Activated CD4-positive, alpha-beta memory T cell treated with anti-CD3 and anti-CD28 coated beads, Interleukin-2, amount 10 ng/mL, durations not matched to agents 7 days and 5 days (primary cell): ENCODE results near the gene SF3B6. TPM values are rescaled to one million over a fixed set of nuclear protein-coding genes. Genes with fewer than 3 reads are reported as not detected.

ENCODE experiments used
- CTCF ChIA-PET: fragments of 350-600 bp; sonication (Branson Sonifier 250); formaldehyde crosslinking; loops from one replicate; lab custom pipeline; 2021; ENCODE audit warnings: antibody characterized with exemption, inconsistent platforms; lab: Charles Lee
- POLR2A ChIA-PET: fragments of 350-600 bp; sonication (Branson Sonifier 250); formaldehyde crosslinking; loops from one replicate; lab custom pipeline; 2021; ENCODE audit warnings: antibody characterized with exemption; lab: Charles Lee
- DNase-seq: peaks from one replicate; pipeline ENCODE4 v3.0.0-alpha.2; 2020
- H3K27ac Mint-ChIP-seq: one replicate; pipeline ENCODE4 v1.8.0; 2021; ENCODE audit warnings: mild to moderate bottlenecking, mixed read lengths
- H3K27me3 Mint-ChIP-seq: one replicate; pipeline ENCODE4 v1.8.0; 2021; ENCODE audit warnings: mixed read lengths
- H3K36me3 Mint-ChIP-seq: one replicate; pipeline ENCODE4 v1.8.0; 2021; ENCODE audit warnings: low read depth, mixed read lengths
- H3K4me1 Mint-ChIP-seq: one replicate; pipeline ENCODE4 v1.8.0; 2021; ENCODE audit warnings: mixed read lengths
- H3K4me3 Mint-ChIP-seq: one replicate; pipeline ENCODE4 v1.8.0; 2021; ENCODE audit warnings: mild to moderate bottlenecking, mixed read lengths
- H3K9me3 Mint-ChIP-seq: one replicate; pipeline ENCODE4 v1.8.0; 2021; ENCODE audit warnings: mixed read lengths
- total RNA-seq, 2 experiments: library from RNA; stranded (reverse); gene quantifications; one replicate each; pipeline ENCODE4 v1.2.3, GENCODE V29; 2021

SF3B6 gene
- total RNA-seq, 2 experiments from 2014 or later: 87.4 to 88.2 TPM

DNA sequence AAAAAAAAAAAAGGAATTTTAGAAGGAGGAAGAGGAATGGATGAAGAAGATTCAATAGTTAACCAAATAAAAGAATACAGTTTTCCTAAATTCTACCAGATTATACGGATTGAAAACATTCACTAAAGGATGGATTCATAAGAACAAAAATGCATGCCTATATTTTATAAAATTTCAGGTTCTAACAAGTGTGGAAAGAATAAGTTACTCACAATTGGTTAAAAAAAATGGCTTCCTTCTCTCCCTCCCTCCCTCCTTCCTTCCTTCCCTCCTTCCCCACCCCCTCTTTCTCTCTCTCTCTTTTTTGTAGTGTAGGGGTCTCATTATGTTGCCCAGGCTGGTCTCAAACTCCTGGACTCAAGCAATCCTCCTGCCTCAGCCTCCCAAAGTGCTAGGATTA is 10.1 kb upstream of the SF3B6 start:
- no peaks in the 10 kb centered on the region for H3K9me3 Mint-ChIP-seq
- ChIA-PET CTCF (interaction anchor here (0.8 to 3.9 kb wide), 2 partner anchors 261 to 773 kb away, joined by 6 to 80 read pairs; no protein-coding TSS in a partner anchor), POLR2A (no interaction called here)
- H3K4me3 Mint-ChIP-seq: no peak overlapping the region
- H3K27ac Mint-ChIP-seq: no peak overlapping the region
- peaks cover 21% of the 10 kb centered on the region for H3K4me1 Mint-ChIP-seq
- H3K36me3 Mint-ChIP-seq: peaks cover 6% of the 10 kb centered on the region
- no peaks in the 10 kb centered on the region for H3K27me3 Mint-ChIP-seq
- no peak for DNase-seq

DNA sequence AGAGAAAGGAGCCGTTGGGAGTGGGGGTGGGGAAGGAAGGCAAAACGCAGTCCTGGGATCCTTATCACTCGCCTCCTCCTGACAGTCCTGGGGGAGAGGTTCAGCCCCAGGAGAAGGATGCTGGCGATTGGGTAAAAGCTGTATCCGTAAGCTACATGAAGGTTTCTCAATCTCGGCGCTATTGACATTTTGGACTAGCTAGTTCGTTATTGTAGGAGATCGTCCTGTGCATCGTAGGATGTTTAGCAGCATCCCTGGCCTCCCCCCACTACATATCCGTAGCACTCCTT is 9.0 kb upstream of the SF3B6 start:
- POLR2A ChIA-PET: interaction anchor here (1.0 to 4.1 kb wide), 5 partner anchors 9 to 261 kb away, joined by 3 to 45 read pairs (median 8); partner anchors contain the start of genes ATAD2B, SF3B6 and WDCP
- peaks cover 21% of the 10 kb centered on the region for H3K4me1 Mint-ChIP-seq
- H3K4me3 Mint-ChIP-seq: peak overlapping the region; percentile 85
- H3K36me3 Mint-ChIP-seq: peaks cover 10% of the 10 kb centered on the region
- no peak for DNase-seq
- CTCF ChIA-PET: interaction anchor here (0.6 to 3.9 kb wide), 24 partner anchors 9 to 264 kb away, joined by 3 to 80 read pairs (median 6); partner anchors contain the start of genes ATAD2B, FAM228B, PFN4 and SF3B6
- H3K9me3 Mint-ChIP-seq: no peaks in the 10 kb centered on the region
- no peaks in the 10 kb centered on the region for H3K27me3 Mint-ChIP-seq
- H3K27ac Mint-ChIP-seq: no peak overlapping the region

DNA sequence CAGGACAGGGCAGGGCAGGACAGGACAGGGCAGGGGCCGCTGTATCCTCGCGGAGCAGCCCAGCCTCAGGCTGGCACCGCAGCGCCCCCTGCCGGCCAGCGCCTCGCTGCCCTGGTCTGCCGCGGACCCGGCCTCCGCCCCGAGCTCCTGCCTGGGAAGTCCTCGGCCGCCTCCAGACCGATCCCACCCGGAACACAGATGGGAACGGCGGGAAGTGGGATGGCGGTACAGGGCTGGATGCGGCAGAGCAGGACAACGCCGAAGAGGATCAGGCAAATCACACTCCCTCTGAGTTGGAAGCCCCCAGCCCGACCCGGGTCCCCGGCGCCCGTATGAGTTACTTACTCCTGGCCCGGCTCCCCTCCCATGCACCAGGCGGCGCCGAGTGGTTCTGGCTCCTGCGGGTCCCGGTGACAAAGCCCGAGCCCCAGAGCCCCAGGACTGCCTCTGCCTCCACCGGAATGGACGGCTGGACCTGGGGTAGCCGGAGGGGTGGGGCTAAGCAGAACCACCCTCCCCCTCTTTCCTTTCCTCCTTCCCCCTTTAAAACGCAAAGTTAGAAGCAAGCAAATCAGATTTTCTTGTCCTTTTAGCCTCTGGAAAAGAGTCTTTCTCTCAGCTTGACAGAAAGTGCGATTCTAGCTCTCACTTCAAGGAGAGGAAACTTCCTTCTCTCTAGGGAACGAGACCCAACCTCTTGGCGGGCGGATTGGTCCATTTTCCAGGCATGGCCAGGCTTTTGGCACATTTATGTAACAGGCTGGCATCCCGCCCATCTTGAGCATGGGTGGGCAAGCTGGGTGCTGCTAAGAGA is 8.5 kb upstream of the SF3B6 start, which contains the start of gene TP53I3:
Gene TP53I3 (minus strand): TSS at position 449 of the 814 bp plus-strand sequence. CDS start 508 bp downstream, outside the sequence.
- H3K27ac Mint-ChIP-seq: peak within 1 kb of the TSS; percentile 85
- peak within 1 kb of the TSS; percentile 85 for H3K4me3 Mint-ChIP-seq
- peak; percentile 84 for DNase-seq
- peaks cover 10% of the 10 kb centered on the region for H3K36me3 Mint-ChIP-seq
- ChIA-PET CTCF (interaction anchor here (0.6 to 3.9 kb wide), 41 partner anchors 9 to 317 kb away, joined by 3 to 80 read pairs (median 4); partner anchors contain the start of genes ATAD2B, FAM228B, PFN4 and SF3B6), POLR2A (interaction anchor here (1.0 to 4.1 kb wide), 7 partner anchors 8 to 260 kb away, joined by 3 to 45 read pairs (median 4); partner anchors contain the start of genes ATAD2B, SF3B6 and WDCP)
- peaks cover 21% of the 10 kb centered on the region for H3K4me1 Mint-ChIP-seq
- no peaks in the 10 kb centered on the region for H3K9me3 Mint-ChIP-seq
- H3K27me3 Mint-ChIP-seq: no peaks in the 10 kb centered on the region

DNA sequence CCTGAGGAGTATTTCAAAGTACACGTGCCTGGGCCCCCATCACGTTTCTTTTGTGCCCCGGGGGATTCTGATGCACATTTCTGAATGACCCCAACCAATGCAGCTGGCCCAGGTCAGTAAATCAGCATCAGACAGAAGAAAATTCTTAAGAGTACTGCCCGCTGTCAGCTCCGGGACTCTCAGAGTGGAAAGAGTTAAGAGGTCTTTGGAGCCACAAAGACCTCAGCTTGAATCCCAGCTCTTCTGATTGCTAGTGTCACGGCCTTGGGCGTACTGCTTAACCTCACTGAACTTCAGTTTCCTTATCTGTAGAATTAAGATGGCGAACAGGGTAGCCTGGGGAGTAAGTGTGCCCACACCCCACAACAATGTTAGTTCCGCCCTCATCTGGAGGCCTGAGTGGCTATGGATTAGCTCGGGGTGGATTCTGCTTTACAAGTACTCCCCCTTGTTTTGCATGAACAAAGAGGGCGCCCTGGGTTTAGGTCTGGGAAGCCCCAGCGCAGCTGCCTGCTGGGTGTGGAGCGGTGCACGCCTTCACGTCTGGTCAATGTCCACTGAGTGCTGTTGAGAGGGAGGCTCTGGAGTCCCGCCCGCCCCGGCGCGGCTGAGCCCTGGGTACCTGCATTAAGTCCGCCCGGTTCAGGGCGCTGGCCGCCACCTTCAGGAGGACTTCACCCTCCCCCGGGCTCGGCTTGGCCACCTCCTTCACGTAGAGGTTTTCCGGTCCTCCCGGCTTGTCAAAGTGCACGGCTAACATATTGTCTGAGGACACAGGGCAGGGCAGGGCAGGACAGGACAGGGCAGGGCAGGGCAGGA is 7.7 kb upstream of the SF3B6 start:
- Mint-ChIP-seq H3K36me3 (peaks cover 10% of the 10 kb centered on the region), H3K4me1 (peaks cover 21% of the 10 kb centered on the region), H3K9me3 (no peaks in the 10 kb centered on the region), H3K27ac (peak overlapping the region; percentile 85), H3K4me3 (peak overlapping the region; percentile 85), H3K27me3 (no peaks in the 10 kb centered on the region)
- peak; percentile 58 for DNase-seq
- ChIA-PET CTCF (interaction anchor here (0.6 to 3.9 kb wide), 38 partner anchors 11 to 294 kb away, joined by 3 to 80 read pairs (median 5); partner anchors contain the start of genes ATAD2B, FAM228B, PFN4 and WDCP), POLR2A (interaction anchor here (1.0 to 4.1 kb wide), 6 partner anchors 7 to 275 kb away, joined by 3 to 45 read pairs (median 6); partner anchors contain the start of genes ATAD2B, SF3B6 and WDCP)

DNA sequence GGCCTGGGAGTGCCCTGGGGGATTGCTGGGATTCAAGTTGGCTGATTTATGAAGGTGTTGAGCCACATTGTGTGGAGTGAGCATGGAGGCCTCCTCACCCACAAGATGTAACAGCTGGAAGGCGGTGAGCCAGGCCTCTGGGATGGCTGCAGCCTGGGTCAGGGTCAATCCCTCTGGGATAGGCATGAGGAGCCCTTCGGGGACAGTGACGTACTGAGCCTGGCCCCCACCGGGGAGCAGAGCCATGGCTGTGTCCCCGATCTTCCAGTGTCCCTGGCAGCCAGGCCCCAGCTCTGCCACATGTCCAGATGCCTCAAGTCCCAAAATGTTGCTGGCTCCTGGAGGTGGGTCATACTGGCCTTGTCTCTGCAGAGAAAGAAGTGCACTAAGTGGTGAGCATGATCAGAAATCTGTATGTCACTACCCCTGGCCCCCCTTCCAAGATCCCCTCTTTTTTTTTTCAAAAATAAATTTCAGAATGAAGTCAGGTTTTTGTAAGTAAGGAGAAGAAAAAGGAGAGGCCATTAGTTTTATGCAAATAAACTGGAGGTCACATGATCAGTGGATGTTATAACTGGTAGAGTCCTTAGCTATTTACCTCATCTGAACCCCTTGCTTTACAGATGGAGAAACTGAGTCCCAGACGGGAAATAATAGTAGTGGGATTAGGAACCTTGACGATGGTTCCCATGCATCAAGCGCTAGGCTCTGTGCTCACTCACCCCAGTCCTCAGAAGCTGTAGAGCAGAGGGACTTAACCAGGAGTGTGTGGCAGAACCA is 6.9 kb upstream of the SF3B6 start:
- POLR2A ChIA-PET: interaction anchor here (1.0 to 4.1 kb wide), 4 partner anchors 36 to 276 kb away, joined by 3 to 45 read pairs (median 10); partner anchors contain the start of genes ATAD2B and WDCP
- Mint-ChIP-seq H3K27me3 (no peaks in the 10 kb centered on the region), H3K27ac (no peak overlapping the region), H3K9me3 (no peaks in the 10 kb centered on the region), H3K4me3 (peak overlapping the region; percentile 85), H3K36me3 (peaks cover 10% of the 10 kb centered on the region), H3K4me1 (peaks cover 21% of the 10 kb centered on the region)
- CTCF ChIA-PET: interaction anchor here (0.6 to 3.9 kb wide), 24 partner anchors 10 to 294 kb away, joined by 3 to 80 read pairs (median 6); partner anchors contain the start of genes ATAD2B, FAM228B and WDCP
- DNase-seq: no peak

DNA sequence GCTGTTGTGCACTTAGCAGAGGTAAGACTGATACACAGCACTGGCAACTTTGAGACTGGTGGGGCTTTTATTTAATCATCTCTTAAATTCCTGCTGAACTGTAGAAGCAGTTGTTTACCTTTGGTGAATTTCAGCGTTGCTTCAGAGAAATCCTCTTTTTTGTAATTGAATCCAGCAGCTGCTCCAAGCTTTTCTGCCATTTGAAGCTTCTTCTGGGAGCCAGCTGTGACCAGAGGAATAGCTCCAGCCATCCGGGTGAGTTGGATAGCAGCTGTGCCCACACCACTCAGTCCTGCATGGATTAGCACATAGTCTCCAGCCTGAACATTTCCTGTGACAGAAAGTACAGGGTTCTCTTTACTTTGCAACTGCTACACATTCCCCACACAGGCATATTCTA is 4.6 kb upstream of the SF3B6 start:
- DNase-seq: no peak
- Mint-ChIP-seq H3K4me1 (peaks cover 32% of the 10 kb centered on the region), H3K27ac (no peak overlapping the region), H3K9me3 (no peaks in the 10 kb centered on the region), H3K4me3 (no peak overlapping the region), H3K36me3 (peaks cover 10% of the 10 kb centered on the region), H3K27me3 (no peaks in the 10 kb centered on the region)
- ChIA-PET CTCF (interaction anchor here (3.5 kb wide), 1 partner anchor 154 kb away, joined by 17 read pairs; the partner anchor contains the start of gene ATAD2B), POLR2A (no interaction called here)

DNA sequence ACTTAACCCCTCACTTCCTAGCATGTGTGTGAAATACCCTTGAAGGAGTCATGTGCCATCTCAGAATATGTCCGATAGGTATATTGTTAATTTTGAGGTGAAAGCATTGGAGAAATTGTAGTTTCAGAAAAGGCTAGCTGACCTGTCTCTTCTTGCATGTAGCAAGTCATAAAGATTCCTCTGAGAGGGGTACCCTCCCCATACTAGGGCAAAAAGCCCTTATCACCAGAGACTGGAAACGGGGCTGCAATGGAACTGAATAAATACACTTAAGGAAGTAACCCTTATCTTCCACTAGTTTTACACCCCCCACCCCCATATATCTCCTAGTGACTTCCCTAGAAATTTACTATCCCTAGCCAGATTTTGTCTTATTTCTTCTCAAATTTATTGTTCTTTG is 1.8 kb upstream of the SF3B6 start:
- H3K9me3 Mint-ChIP-seq: no peaks in the 10 kb centered on the region
- H3K27ac Mint-ChIP-seq: peak overlapping the region; percentile 96
- H3K4me3 Mint-ChIP-seq: peak overlapping the region; percentile 98
- no peak for DNase-seq
- H3K36me3 Mint-ChIP-seq: peaks cover 23% of the 10 kb centered on the region
- ChIA-PET POLR2A (interaction anchor here (1.3 to 3.4 kb wide), 6 partner anchors 29 to 152 kb away, joined by 3 to 64 read pairs (median 12); partner anchors contain the start of genes ATAD2B, FKBP1B, UBXN2A and WDCP), CTCF (interaction anchor here (0.7 to 3.5 kb wide), 3 partner anchors 9 to 253 kb away, joined by 4 to 17 read pairs (median 9); partner anchors contain the start of gene ATAD2B)
- no peaks in the 10 kb centered on the region for H3K27me3 Mint-ChIP-seq
- H3K4me1 Mint-ChIP-seq: peaks cover 35% of the 10 kb centered on the region

DNA sequence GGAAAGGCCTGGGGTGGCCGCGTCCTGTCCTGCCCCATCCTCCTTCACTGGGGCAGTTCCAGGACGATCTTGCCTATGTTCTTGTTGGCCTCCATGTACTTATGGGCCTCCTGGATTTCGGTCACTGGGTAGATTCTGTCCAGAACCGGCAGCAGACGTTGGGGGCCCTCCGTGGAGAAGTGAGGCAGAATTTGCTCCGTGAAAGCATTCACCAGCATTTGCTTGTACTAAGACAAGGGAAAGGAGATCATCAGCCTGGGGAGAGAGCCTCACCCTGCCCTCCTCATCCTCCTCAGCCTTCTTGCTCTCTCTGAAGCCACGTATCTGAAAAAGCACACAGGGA is 1.4 kb upstream of the SF3B6 start:
- no peak for DNase-seq
- CTCF ChIA-PET: interaction anchor here (1.4 to 2.4 kb wide), 3 partner anchors 23 to 253 kb away, joined by 4 to 22 read pairs (median 10); partner anchors contain the start of gene ATAD2B
- Mint-ChIP-seq H3K36me3 (peaks cover 26% of the 10 kb centered on the region), H3K27me3 (no peaks in the 10 kb centered on the region), H3K4me3 (peak overlapping the region; percentile 98), H3K9me3 (no peaks in the 10 kb centered on the region), H3K4me1 (peaks cover 37% of the 10 kb centered on the region), H3K27ac (peak overlapping the region; percentile 96)
- POLR2A ChIA-PET: interaction anchor here (1.3 to 3.4 kb wide), 6 partner anchors 7 to 151 kb away, joined by 3 to 64 read pairs (median 11); partner anchors contain the start of genes ATAD2B, FKBP1B, TP53I3 and WDCP

DNA sequence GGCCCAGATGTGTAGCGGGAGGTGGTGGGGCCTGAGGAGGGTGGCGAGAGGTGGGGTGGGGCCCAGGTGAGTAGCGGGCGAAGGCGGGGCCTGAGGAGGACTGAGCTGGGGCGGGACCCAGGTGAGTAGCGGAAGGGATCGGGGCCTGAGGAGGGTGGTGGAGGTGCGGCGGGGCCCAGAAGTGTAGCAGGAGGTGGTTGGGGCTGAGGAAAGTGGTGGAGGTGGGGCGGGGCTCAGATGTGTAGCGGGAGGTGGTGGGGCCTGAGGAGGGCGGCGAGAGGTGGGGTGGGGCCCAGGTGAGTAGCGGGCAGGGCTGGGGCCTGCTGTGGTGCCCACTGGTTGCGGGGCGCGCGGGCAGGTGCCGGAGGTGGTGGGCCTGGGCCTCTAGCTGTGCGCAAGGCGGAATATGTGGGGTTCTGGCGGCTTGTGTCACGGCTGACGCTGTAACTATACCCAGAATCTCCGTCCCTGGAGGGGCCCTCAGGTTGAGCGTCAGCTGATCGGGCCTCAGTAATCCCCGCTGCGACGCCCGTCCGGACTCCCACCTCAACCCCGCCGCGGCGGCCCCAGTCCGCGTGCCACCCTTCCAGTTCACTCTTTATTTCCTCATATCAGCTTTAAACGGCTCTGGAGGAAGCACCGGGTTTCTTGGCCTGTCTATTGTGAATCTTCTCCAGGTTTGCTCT is 866 bp upstream of the SF3B6 start:
- Mint-ChIP-seq H3K27ac (peak overlapping the region; percentile 96), H3K4me1 (peaks cover 38% of the 10 kb centered on the region), H3K9me3 (no peaks in the 10 kb centered on the region), H3K4me3 (peak overlapping the region; percentile 98), H3K27me3 (no peaks in the 10 kb centered on the region), H3K36me3 (peaks cover 27% of the 10 kb centered on the region)
- ChIA-PET POLR2A (interaction anchor here (0.6 to 3.4 kb wide), 15 partner anchors 8 to 1801 kb away, joined by 3 to 64 read pairs (median 5); partner anchors contain the start of genes ASXL2, ATAD2B, CENPO and FKBP1B), CTCF (interaction anchor here (0.7 to 2.4 kb wide), 7 partner anchors 8 to 253 kb away, joined by 3 to 22 read pairs (median 4); partner anchors contain the start of genes ATAD2B, TP53I3 and WDCP)
- no peak for DNase-seq

DNA sequence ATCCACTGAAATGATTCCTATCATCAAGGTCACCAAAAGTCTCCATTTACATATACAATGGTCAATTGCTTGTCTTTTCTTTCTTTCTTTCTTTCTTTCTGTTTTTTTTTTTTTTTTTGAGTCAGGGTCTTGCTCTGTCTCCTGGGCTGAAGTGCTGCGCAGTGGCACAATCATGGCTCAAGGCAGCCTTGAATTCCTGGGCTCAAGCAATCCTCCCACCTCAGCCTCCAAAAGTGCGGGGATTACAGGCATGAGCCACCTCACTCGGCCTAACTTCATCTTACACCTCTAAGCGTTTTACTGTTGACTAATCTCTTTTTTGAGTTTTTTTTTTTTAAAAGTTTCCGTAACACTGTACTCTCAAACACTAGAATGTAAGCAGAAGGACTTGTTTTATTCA is 867 bp downstream of the SF3B6 start:
- H3K4me3 Mint-ChIP-seq: peak overlapping the region; percentile 98
- ChIA-PET CTCF (interaction anchor here (2.1 to 2.4 kb wide), 2 partner anchors 10 to 251 kb away, joined by 6 to 10 read pairs; partner anchors contain the start of gene TP53I3), POLR2A (interaction anchor here (2.8 to 3.4 kb wide), 2 partner anchors 28 to 149 kb away, joined by 34 to 64 read pairs; partner anchors contain the start of genes ATAD2B and WDCP)
- H3K4me1 Mint-ChIP-seq: peaks cover 41% of the 10 kb centered on the region
- peak overlapping the region; percentile 96 for H3K27ac Mint-ChIP-seq
- H3K36me3 Mint-ChIP-seq: peaks cover 20% of the 10 kb centered on the region
- DNase-seq: no peak
- H3K27me3 Mint-ChIP-seq: no peaks in the 10 kb centered on the region
- H3K9me3 Mint-ChIP-seq: no peaks in the 10 kb centered on the region
